ENCODE data around the gene RC3H1.

Gene RC3H1

GRCh38 chr1:174058624-174059023 lies 36.5 kb upstream of the RC3H1 start:
- TF ChIP-seq POLR2AphosphoS5 (IDR thresholded peaks at IDR 0.05; ENCODE audit: low read depth, low read length) (no peak), FOXP2 (optimal IDR thresholded peaks at IDR 0.05; ENCODE audit: borderline replicate concordance, extremely low read depth, extremely low read length, insufficient read depth) (no peak), REST (IDR thresholded peaks at IDR 0.05; ENCODE audit: insufficient read depth in 1 of 2, low read depth in 2 of 2, low read length in 2 of 2) (no peak), SIN3A (IDR thresholded peaks at IDR 0.05; ENCODE audit: borderline replicate concordance, insufficient read depth, low read length) (no peak), TAF1 (IDR thresholded peaks at IDR 0.05; ENCODE audit: borderline replicate concordance, insufficient read depth, low read length) (no peak)

GRCh38 chr1:174053826-174054225 lies 31.7 kb upstream of the RC3H1 start:
- TF ChIP-seq SIN3A (IDR thresholded peaks at IDR 0.05; ENCODE audit: borderline replicate concordance, insufficient read depth, low read length) (no peak), TAF1 (IDR thresholded peaks at IDR 0.05; ENCODE audit: borderline replicate concordance, insufficient read depth, low read length) (no peak), REST (IDR thresholded peaks at IDR 0.05; ENCODE audit: insufficient read depth in 1 of 2, low read depth in 2 of 2, low read length in 2 of 2) (no peak), FOXP2 (optimal IDR thresholded peaks at IDR 0.05; ENCODE audit: borderline replicate concordance, extremely low read depth, extremely low read length, insufficient read depth) (no peak), POLR2AphosphoS5 (IDR thresholded peaks at IDR 0.05; ENCODE audit: low read depth, low read length) (no peak)

GRCh38 chr1:174052621-174053020 lies 30.5 kb upstream of the RC3H1 start:
- no peak for TF ChIP-seq TAF1 (IDR thresholded peaks at IDR 0.05; ENCODE audit: borderline replicate concordance, insufficient read depth, low read length)

GRCh38 chr1:174051956-174052355 lies 29.8 kb upstream of the RC3H1 start:
- TF ChIP-seq TAF1 (IDR thresholded peaks at IDR 0.05; ENCODE audit: borderline replicate concordance, insufficient read depth, low read length) (no peak), POLR2AphosphoS5 (IDR thresholded peaks at IDR 0.05; ENCODE audit: low read depth, low read length) (no peak), REST (IDR thresholded peaks at IDR 0.05; ENCODE audit: insufficient read depth in 1 of 2, low read depth in 2 of 2, low read length in 2 of 2) (no peak), FOXP2 (optimal IDR thresholded peaks at IDR 0.05; ENCODE audit: borderline replicate concordance, extremely low read depth, extremely low read length, insufficient read depth) (no peak), SIN3A (IDR thresholded peaks at IDR 0.05; ENCODE audit: borderline replicate concordance, insufficient read depth, low read length) (no peak)

GRCh38 chr1:174049514-174049913 lies 27.4 kb upstream of the RC3H1 start:
- TF ChIP-seq REST (IDR thresholded peaks at IDR 0.05; ENCODE audit: insufficient read depth in 1 of 2, low read depth in 2 of 2, low read length in 2 of 2), result no peak
- TF ChIP-seq TAF1 (IDR thresholded peaks at IDR 0.05; ENCODE audit: borderline replicate concordance, insufficient read depth, low read length), result no peak
- no peak for TF ChIP-seq POLR2AphosphoS5 (IDR thresholded peaks at IDR 0.05; ENCODE audit: low read depth, low read length)
- TF ChIP-seq FOXP2 (optimal IDR thresholded peaks at IDR 0.05; ENCODE audit: borderline replicate concordance, extremely low read depth, extremely low read length, insufficient read depth), result no peak
- no peak for TF ChIP-seq SIN3A (IDR thresholded peaks at IDR 0.05; ENCODE audit: borderline replicate concordance, insufficient read depth, low read length)

Data from PFSK-1 (cell line).